Motor neuron (in vitro differentiated cells): Measurements from ENCODE around the gene PDGFRB. TPM values are rescaled to one million over a fixed set of nuclear protein-coding genes. Genes with fewer than 3 reads are reported as not detected.
A peak's percentile ranks its signal among the peaks of the same experiment; 100 is the strongest.

Experiments
- ATAC-seq, 8 experiments: fragments of 200-7000 bp; cut with Tn5 transposase; replicated peaks in 6 of 8; 2 replicates each; pipeline ENCODE4 v1.8.0; 2021; ENCODE audit warnings: mild to moderate bottlenecking in 8 of 8, moderate library complexity in 8 of 8
- H3K27ac ChIP-seq, 2 donors: fragments of 250-450 bp; sonication (Bioruptor Pico); 2 replicates each; pipeline ENCODE4 v1.9.0; 2021; ENCODE audit warnings: antibody characterized with exemption in 2 of 2, mild to moderate bottlenecking in 2 of 2, moderate library complexity in 1 of 2
- H3K4me1 ChIP-seq, 2 donors: fragments of 250-450 bp; sonication (Bioruptor Pico); replicated peaks in 1 of 2; 2 replicates each; pipeline ENCODE4 v1.6.1; 2021; ENCODE audit warnings: antibody characterized with exemption in 2 of 2, mild to moderate bottlenecking in 2 of 2, moderate library complexity in 1 of 2
- H3K4me3 ChIP-seq, 5 donors: fragments of 250-450 bp; sonication (Bioruptor Pico); 2 replicates each; pipeline ENCODE4 v1.9.0; 2021; ENCODE audit warnings: antibody characterized with exemption in 5 of 5, mild to moderate bottlenecking in 5 of 5, moderate library complexity in 4 of 5
- whole genome bisulfite sequencing, 10 experiments: fragments of 450-650 bp; shearing (Covaris generic); methylation state at CpG; one replicate each; pipeline ENCODE4 v1.0.0; 2022; 5-methylcytosine and 5-hydroxymethylcytosine counted together
- in situ Hi-C, 9 experiments: fragments of 400-800 bp; cut with MboI; loops; one replicate each; pipeline ENCODE4 v1.15.0; 2021; ENCODE audit warnings: low sequenced_read_pairs in 9 of 9, low pct_unique_long_range_greater_than_20kb in 2 of 9; ENCODE audit not compliant: unreplicated experiment in 9 of 9
- total RNA-seq, 8 experiments: library from RNA; unstranded; fragments of 300-600 nt; gene quantifications; 2 replicates each; pipeline versions ENCODE4 v1.2.3 to v1.2.4, GENCODE V29; 2022

The PDGFRB gene
- total RNA-seq, 8 experiments from 2014 or later = 0.38 to 42.4 (median 4.6) TPM

GRCh38 chr5:150148117-150148927, 7.3 kb downstream of the PDGFRB start:
- in situ Hi-C loops = no loop called here
- H3K27ac ChIP-seq = no peak overlapping the region
- H3K4me3 ChIP-seq = no peak overlapping the region
- ATAC-seq = no peak
- 60 to 95% (median 76%) methylated on average over 1 to 7 of the region's 11 CpGs; no CpG with 5 or more reads in 2 of the 10 experiments for WGBS, 10 experiments
- peaks cover 22 to 39% of the 10 kb centered on the region in 2 donors for H3K4me1 ChIP-seq

- H3K4me1 ChIP-seq = peaks cover 26 to 40% of the 10 kb centered on the region in 2 donors
- 86 to 100% (median 92%) methylated on average over 1 to 6 of the region's 7 CpGs; no CpG with 5 or more reads in 2 of the 10 experiments for WGBS, 10 experiments
- H3K27ac ChIP-seq = no peak overlapping the region
- in situ Hi-C loops = no loop called here
- no peak overlapping the region for H3K4me3 ChIP-seq
- no peak for ATAC-seq
Measured at GRCh38 chr5:150147670-150148069, 8.0 kb downstream of the PDGFRB start.

DNA sequence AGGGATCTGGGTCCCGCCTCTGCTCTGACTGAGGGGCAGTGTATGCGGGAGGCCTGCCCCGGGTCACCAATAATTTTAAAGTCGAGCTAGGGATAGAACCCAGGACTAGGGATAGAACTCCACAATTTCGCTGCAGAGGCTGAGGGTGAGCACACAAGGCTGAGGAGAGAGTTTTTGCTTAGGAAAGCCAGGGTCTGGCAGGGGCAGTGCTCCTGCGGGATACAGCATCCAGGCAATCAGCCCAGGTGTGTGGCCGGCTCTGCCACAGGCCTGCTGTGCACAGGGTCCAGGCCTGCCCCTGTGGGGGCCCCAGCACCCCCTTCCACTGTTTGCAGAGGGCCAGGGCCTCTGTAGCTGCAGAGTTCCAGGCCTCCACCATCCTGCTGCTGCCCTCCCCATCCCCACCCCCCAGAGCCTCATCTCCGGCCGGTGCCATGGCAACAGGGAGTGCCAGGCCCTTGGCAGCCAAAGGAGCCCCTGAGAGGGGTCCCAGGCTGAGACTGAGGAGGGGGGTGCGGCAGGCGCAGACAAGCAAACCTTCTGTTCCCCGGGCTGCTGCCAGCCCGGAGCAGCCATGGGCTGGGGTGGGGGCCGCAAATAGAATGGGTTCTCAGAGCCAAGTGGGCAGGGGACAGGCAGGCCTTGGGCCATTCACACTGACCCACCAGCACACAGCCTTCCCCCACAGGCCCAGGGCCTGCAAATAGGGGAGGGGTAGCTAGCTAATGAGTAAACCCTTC, 8.6 kb downstream of the PDGFRB start:
- in situ Hi-C loops = no loop called here
- WGBS, 10 experiments = 100% methylated on average over 1 to 2 of the region's 14 CpGs; no CpG with 5 or more reads in 8 of the 10 experiments
- ATAC-seq = peak in 5 of 8 experiments; percentile 56 to 81 (median 67)
- no peak overlapping the region for H3K4me3 ChIP-seq
- peaks cover 26 to 36% of the 10 kb centered on the region in 2 donors for H3K4me1 ChIP-seq
- H3K27ac ChIP-seq = no peak overlapping the region

DNA sequence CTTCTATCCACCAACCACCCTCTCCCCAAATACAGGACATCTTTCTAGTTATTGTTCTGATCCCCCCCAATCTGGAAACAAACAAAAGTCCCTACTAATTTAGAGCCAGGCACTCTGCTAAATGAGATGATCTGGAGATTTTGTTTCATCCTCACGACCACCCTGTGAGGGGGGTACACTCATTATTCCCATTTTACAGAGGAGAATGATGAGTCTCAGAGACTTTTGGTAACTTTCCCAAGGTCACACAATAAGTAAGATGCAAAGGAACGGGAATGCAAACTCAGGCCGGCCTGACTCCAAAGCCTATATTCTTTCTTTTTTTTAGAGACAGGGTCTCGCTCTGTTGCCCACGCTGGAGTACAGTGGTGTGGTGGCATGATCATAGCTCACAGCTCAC, 9.4 kb downstream of the PDGFRB start:
- ATAC-seq = no peak
- no peak overlapping the region for H3K27ac ChIP-seq
- peaks cover 33 to 44% of the 10 kb centered on the region in 2 donors for H3K4me1 ChIP-seq
- in situ Hi-C loops = no loop called here
- no peak overlapping the region for H3K4me3 ChIP-seq
- WGBS, 10 experiments = 47 to 100% (median 93%) methylated on average over 1 to 4 of the region's 5 CpGs; no CpG with 5 or more reads in 2 of the 10 experiments

- peak overlapping the region in 1 of 2 donors; percentile 48 for H3K27ac ChIP-seq
- 0 to 100% (median 33%) methylated on average over 1 to 3 of the region's 4 CpGs; no CpG with 5 or more reads in 3 of the 10 experiments for WGBS, 10 experiments
- in situ Hi-C loops = no loop called here
- no peak for ATAC-seq
- no peak overlapping the region for H3K4me3 ChIP-seq
- H3K4me1 ChIP-seq = peaks cover 43 to 55% of the 10 kb centered on the region in 2 donors
Measured at GRCh38 chr5:150144879-150145278, 10.8 kb downstream of the PDGFRB start.

- peak in 7 of 8 experiments; percentile 1 to 58 (median 35) for ATAC-seq
- Histone ChIP-seq H3K4me3 (no peak overlapping the region), H3K4me1 (peaks cover 43 to 57% of the 10 kb centered on the region in 2 donors), H3K27ac (peak overlapping the region in 1 of 2 donors; percentile 48)
- WGBS, 10 experiments = 17 to 60% (median 51%) methylated on average over 1 to 3 of the region's 14 CpGs; no CpG with 5 or more reads in 4 of the 10 experiments
- in situ Hi-C loops = no loop called here
Measured at GRCh38 chr5:150144246-150144801, 11.3 kb downstream of the PDGFRB start.

DNA sequence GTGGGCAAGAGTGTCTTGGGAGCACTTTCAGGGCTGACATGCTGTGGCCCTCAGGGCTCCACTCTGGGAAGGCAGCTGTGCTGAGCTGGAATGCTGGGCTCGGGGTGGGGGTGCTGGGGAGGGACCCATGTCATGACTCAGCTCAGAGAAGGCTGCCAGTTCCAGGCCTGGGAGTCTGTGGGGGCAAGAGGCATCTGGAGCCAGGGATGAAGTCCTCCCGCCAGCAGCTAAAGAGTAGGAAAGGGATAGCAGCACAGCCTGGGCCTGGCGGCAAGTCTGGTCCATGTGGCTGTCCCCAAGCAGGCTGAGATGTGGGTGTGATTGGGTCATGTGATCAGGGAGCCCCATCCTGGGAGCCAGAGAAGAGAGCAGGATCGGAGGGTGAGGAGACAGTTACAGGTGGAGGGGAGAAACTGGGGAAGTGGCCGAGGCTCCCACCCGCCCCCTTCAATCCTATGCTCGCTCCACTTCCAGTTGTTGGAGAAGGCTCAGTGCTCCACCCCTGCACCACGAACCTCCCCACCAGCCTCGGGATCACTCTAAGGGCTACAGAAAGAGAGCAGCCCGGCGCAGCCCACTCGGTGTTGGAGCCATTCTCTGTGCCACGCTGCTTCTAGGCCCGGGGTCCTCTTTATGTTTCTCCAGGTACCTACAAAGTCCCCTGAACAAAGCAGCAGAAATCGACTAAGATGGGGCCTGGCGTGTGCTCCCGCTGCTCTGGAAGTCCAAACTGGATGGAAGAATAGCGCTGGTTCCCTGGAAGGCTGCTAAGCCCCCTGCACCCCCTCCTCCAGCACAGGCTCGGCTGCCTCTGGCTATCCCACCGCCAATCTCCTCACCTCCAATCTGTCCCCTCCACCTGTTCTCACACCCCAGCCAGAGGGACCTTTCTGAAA, 12.0 kb downstream of the PDGFRB start:
- WGBS, 10 experiments = 0 to 83% (median 66%) methylated on average over 1 to 8 of the region's 20 CpGs; no CpG with 5 or more reads in 5 of the 10 experiments
- H3K4me3 ChIP-seq = no peak overlapping the region
- in situ Hi-C loops = no loop called here
- H3K27ac ChIP-seq = peak overlapping the region in 1 of 2 donors; percentile 48
- H3K4me1 ChIP-seq = peaks cover 49 to 64% of the 10 kb centered on the region in 2 donors
- ATAC-seq = peak; percentile 1 to 69 (median 52)

DNA sequence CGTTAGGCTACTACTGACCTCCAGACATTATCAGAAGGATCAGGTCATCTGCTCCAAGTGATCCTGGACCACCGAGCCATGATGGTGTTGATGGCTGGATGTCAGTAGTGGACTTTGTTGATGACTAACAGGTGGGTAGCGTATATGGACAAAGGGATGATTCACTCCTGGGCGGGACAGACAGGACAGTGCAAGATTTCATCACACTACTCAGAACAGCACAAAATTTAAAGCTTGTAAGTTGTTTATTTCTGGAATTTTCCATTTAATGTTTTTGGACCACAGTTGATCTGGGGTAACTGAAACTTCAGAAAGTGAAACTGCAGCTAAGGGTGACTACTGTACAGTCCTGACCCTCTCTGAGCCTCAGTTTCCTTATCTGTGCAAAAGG, 12.7 kb downstream of the PDGFRB start:
- in situ Hi-C loops = no loop called here
- ATAC-seq = peak in 5 of 8 experiments; percentile 24 to 67 (median 35)
- Histone ChIP-seq H3K4me3 (no peak overlapping the region), H3K27ac (no peak overlapping the region), H3K4me1 (peaks cover 56 to 71% of the 10 kb centered on the region in 2 donors)
- WGBS, 10 experiments = 0 to 60% (median 5%) methylated on average over 1 to 4 of the region's 4 CpGs; no CpG with 5 or more reads in 7 of the 10 experiments

DNA sequence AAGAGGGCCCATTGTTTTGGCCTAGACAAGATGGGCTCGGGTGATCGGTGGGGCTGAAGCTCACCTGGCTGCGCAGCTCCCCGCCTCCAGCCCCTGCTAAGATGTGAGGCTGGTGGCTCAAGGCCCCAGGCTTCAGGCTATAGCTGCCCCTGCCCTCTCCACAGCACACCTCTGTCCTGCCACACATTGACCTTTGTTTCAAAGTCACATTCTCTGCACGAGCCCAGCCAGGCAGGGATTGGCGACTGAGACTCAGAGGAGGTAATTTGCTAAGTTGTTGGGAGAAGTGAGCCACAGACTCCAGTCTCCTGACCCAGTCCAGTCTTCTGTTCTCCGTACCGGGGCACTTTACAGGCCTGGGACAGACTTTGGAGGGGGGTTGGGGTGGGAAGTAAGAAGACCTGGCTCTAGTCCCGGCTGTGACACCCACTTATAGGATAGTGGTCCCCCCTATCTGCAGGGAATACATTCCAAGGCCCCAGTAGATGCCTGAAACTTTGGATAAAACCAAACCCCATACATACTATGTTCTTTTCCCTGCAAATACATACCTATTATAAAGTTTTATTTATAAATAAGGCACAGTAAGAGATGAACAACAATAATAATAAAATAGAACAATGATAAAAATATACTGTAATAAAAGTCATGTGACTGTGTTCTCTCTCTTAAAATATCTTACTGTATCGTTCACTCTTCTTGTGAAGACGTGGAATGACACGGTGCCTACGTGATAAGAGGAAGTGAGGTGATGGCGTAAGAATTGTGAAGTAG, 13.3 kb downstream of the PDGFRB start:
- Histone ChIP-seq H3K4me1 (peaks cover 61 to 74% of the 10 kb centered on the region in 2 donors), H3K4me3 (no peak overlapping the region), H3K27ac (no peak overlapping the region)
- ATAC-seq = no peak
- 5 to 100% (median 68%) methylated on average over 1 to 5 of the region's 14 CpGs; no CpG with 5 or more reads in 5 of the 10 experiments for WGBS, 10 experiments
- in situ Hi-C loops = no loop called here

- Histone ChIP-seq H3K27ac (no peak overlapping the region), H3K4me3 (no peak overlapping the region), H3K4me1 (peaks cover 59 to 74% of the 10 kb centered on the region in 2 donors)
- in situ Hi-C loops = no loop called here
- peak in 2 of 8 experiments; percentile 2 to 40 for ATAC-seq
- WGBS, 10 experiments = 0 to 92% (median 65%) methylated on average over 1 to 6 of the region's 9 CpGs; no CpG with 5 or more reads in 2 of the 10 experiments
Measured at GRCh38 chr5:150141544-150142184, 14.0 kb downstream of the PDGFRB start.

DNA sequence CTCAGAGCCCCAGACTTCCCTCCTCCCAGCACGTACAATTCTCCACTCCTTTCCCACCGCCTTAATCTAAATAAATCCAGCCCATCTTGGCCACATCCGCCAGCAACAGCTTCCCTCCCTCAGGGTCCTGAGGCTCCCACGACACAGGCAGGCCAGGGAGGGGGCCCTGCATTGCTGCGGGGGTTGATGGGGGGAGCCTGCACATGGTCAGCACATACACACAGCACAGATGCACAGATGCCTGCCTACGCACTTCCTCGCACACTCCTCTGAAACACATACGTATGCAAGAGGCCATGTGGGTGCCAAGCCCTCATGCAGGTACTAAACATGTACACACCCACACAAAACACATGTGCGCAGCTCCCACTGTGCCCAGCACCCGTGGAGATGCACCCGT, 14.8 kb downstream of the PDGFRB start:
- ATAC-seq = peak in 2 of 8 experiments; percentile 3 to 67

More for the DNA sequence above, 14.8 kb downstream of the PDGFRB start:
- no peak overlapping the region for H3K4me3 ChIP-seq
- 8 to 85% (median 43%) methylated on average over 2 to 6 of the region's 11 CpGs; no CpG with 5 or more reads in 5 of the 10 experiments for WGBS, 10 experiments
- H3K4me1 ChIP-seq = peaks cover 66 to 81% of the 10 kb centered on the region in 2 donors
- no peak overlapping the region for H3K27ac ChIP-seq
- in situ Hi-C loops = no loop called here
